ENCODE results near the gene SUSD6.

Gene SUSD6

DNA sequence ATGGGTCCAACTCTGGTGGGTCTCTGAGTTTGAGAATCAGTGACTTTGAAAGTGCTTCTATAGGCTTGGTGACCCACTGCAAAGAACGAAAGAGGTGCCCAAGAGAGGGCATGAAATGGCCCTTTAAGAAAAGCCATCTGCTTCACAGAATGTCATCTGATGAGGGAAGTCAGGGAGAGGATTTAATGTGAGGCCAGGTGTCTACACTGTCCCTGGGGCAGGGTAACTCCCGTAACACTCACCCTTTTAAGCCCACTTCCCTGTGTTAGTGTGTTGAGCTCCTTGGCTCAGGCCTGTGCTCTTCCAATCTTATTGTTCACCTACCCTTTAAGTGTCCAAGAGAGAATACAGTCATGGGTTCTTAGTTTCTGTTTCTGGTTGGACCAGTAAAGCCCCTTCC, 139.1 kb downstream of the SUSD6 start:
- no peaks in the 10 kb centered on the region for H3K4me1 ChIP-seq (ENCODE audit: low read length)
- DNase-seq: no peak
- no peaks in the 10 kb centered on the region for H3K36me3 ChIP-seq (replicated peaks; ENCODE audit: insufficient read depth, low read length)
- no peaks in the 10 kb centered on the region for H3F3A ChIP-seq (ENCODE audit: insufficient read depth, low read length)
- no peak overlapping the region for H3K27ac ChIP-seq (ENCODE audit: low read length)
- H4K20me1 ChIP-seq (ENCODE audit: insufficient read depth, low read length): no peaks in the 10 kb centered on the region
- H3K27me3 ChIP-seq (replicated peaks; ENCODE audit: insufficient read depth, low read length): no peaks in the 10 kb centered on the region
- H3K4me2 ChIP-seq (ENCODE audit: low read depth, low read length): no peak overlapping the region
- no peaks in the 10 kb centered on the region for H3K9me3 ChIP-seq (replicated peaks; ENCODE audit: insufficient read depth, low read length)
- no peaks in the 10 kb centered on the region for H3K9me2 ChIP-seq (replicated peaks; ENCODE audit: insufficient read depth, low read length)
- H3K4me3 ChIP-seq (ENCODE audit: low read length): no peak overlapping the region
- TF ChIP-seq, protein P1, sequence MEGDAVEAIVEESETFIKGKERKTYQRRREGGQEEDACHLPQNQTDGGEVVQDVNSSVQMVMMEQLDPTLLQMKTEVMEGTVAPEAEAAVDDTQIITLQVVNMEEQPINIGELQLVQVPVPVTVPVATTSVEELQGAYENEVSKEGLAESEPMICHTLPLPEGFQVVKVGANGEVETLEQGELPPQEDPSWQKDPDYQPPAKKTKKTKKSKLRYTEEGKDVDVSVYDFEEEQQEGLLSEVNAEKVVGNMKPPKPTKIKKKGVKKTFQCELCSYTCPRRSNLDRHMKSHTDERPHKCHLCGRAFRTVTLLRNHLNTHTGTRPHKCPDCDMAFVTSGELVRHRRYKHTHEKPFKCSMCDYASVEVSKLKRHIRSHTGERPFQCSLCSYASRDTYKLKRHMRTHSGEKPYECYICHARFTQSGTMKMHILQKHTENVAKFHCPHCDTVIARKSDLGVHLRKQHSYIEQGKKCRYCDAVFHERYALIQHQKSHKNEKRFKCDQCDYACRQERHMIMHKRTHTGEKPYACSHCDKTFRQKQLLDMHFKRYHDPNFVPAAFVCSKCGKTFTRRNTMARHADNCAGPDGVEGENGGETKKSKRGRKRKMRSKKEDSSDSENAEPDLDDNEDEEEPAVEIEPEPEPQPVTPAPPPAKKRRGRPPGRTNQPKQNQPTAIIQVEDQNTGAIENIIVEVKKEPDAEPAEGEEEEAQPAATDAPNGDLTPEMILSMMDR (IDR thresholded peaks at IDR 0.05; ENCODE audit: low read length): no peak
- TF ChIP-seq EZH2phosphoT487 (IDR thresholded peaks at IDR 0.05; ENCODE audit: low read length) (no peak), EZH2 (optimal IDR thresholded peaks at IDR 0.05; ENCODE audit: low read depth, low read length) (no peak)
- H3K79me2 ChIP-seq (ENCODE audit: low read length): no peaks in the 10 kb centered on the region
- no peak overlapping the region for H3K9ac ChIP-seq (ENCODE audit: low read length)
- no peak overlapping the region for H2AFZ ChIP-seq (ENCODE audit: low read length)

DNA sequence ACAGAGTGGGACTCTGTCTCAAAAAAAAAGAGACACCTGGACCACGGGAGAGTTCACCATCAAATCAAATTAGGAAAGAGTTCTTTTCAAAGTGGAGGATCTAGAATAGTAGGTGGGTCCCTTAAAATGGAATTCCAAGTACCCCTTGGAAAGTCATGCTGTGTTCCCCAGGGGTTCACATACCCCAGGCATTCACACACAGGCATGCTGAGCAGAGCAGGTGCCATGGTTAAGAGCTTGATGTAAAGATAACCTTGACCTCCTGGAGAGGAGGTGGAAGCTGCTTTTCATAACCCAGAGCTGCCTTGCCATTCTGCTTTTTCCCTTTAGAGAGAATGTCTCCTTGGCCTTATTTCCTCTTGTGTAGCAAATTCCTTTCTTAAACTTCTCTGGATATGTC, 141.4 kb downstream of the SUSD6 start:
- Histone ChIP-seq H4K20me1 (ENCODE audit: insufficient read depth, low read length) (no peaks in the 10 kb centered on the region), H3K9me2 (replicated peaks; ENCODE audit: insufficient read depth, low read length) (no peaks in the 10 kb centered on the region), H3K27me3 (replicated peaks; ENCODE audit: insufficient read depth, low read length) (no peaks in the 10 kb centered on the region), H3K4me1 (ENCODE audit: low read length) (no peaks in the 10 kb centered on the region), H3K9ac (ENCODE audit: low read length) (no peak overlapping the region), H3K4me3 (ENCODE audit: low read length) (no peak overlapping the region), H2AFZ (ENCODE audit: low read length) (no peak overlapping the region), H3K27ac (ENCODE audit: low read length) (no peak overlapping the region), H3K79me2 (ENCODE audit: low read length) (no peaks in the 10 kb centered on the region), H3K36me3 (replicated peaks; ENCODE audit: insufficient read depth, low read length) (no peaks in the 10 kb centered on the region), H3F3A (ENCODE audit: insufficient read depth, low read length) (no peaks in the 10 kb centered on the region), H3K9me3 (replicated peaks; ENCODE audit: insufficient read depth, low read length) (no peaks in the 10 kb centered on the region), H3K4me2 (ENCODE audit: low read depth, low read length) (no peak overlapping the region)
- no peak for DNase-seq
- TF ChIP-seq EZH2 (optimal IDR thresholded peaks at IDR 0.05; ENCODE audit: low read depth, low read length): no peak
- TF ChIP-seq, protein P1 (IDR thresholded peaks at IDR 0.05; ENCODE audit: low read length): no peak
- no peak for TF ChIP-seq EZH2phosphoT487 (IDR thresholded peaks at IDR 0.05; ENCODE audit: low read length)

DNA sequence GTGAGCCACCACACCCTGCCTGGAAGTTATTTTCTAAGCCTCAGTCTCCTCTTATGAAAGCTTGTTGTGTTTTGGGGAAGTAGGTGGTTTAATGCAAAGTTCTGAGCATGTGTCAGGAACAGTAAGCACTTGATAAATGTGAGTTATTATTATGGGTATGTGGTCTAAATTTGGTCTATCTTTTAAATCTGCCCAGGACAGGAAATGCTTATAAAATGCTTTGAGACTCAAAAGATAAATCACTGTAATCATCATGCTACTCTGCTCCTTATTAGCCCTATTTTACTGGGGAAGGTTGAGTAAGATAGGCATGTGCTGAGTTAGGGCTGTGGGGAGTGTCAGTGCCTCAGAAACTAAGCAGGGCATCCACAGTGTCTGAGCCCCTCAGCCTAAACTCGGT, 142.5 kb downstream of the SUSD6 start:
- Histone ChIP-seq H3K27ac (ENCODE audit: low read length) (no peak overlapping the region), H3K4me3 (ENCODE audit: low read length) (no peak overlapping the region), H3K79me2 (ENCODE audit: low read length) (no peaks in the 10 kb centered on the region), H3K4me1 (ENCODE audit: low read length) (no peaks in the 10 kb centered on the region), H3K27me3 (replicated peaks; ENCODE audit: insufficient read depth, low read length) (no peaks in the 10 kb centered on the region), H3K4me2 (ENCODE audit: low read depth, low read length) (no peak overlapping the region), H3K9me2 (replicated peaks; ENCODE audit: insufficient read depth, low read length) (no peaks in the 10 kb centered on the region), H4K20me1 (ENCODE audit: insufficient read depth, low read length) (no peaks in the 10 kb centered on the region), H3K9ac (ENCODE audit: low read length) (no peak overlapping the region), H3F3A (ENCODE audit: insufficient read depth, low read length) (no peaks in the 10 kb centered on the region), H2AFZ (ENCODE audit: low read length) (no peak overlapping the region), H3K9me3 (replicated peaks; ENCODE audit: insufficient read depth, low read length) (no peaks in the 10 kb centered on the region), H3K36me3 (replicated peaks; ENCODE audit: insufficient read depth, low read length) (no peaks in the 10 kb centered on the region)
- no peak for TF ChIP-seq EZH2phosphoT487 (IDR thresholded peaks at IDR 0.05; ENCODE audit: low read length)
- no peak for TF ChIP-seq EZH2 (optimal IDR thresholded peaks at IDR 0.05; ENCODE audit: low read depth, low read length)
- TF ChIP-seq, protein P1 (IDR thresholded peaks at IDR 0.05; ENCODE audit: low read length): no peak
- no peak for DNase-seq

Measured in MM.1S (cell line).